Uterus (tissue), 4 donors: ENCODE measurements around the gene TBC1D1. TPM values are rescaled to one million over a fixed set of nuclear protein-coding genes. Genes with fewer than 3 reads are reported as not detected.

Source experiments
- DNase-seq, 2 donors: peaks; one replicate each; pipeline ENCODE4 v3.0.0-alpha.2; 2019 to 2020
- H3K27ac ChIP-seq, 2 donors: fragments of 200-600 bp; sonication (generic); 1 replicate in 1 of 2; 2 replicates in 1 of 2; pipeline ENCODE4 v1.5.1; 2016 to 2018
- H3K27me3 ChIP-seq, 2 donors: fragments of 200-600 bp; sonication (generic); one replicate each; pipeline ENCODE4 v1.5.1; 2018 to 2019; ENCODE audit warnings: control low read depth in 1 of 2
- H3K36me3 ChIP-seq, 2 donors: fragments of 200-600 bp; sonication (generic); one replicate each; pipeline ENCODE4 v1.5.1; 2019; ENCODE audit warnings: control low read depth in 1 of 2
- H3K4me1 ChIP-seq, 2 donors: fragments of 200-600 bp; sonication (generic); one replicate each; pipeline ENCODE4 v1.5.1; 2018 to 2019; ENCODE audit warnings: control low read depth in 1 of 2
- H3K4me3 ChIP-seq, 2 donors: fragments of 200-600 bp; sonication (generic); 1 replicate in 1 of 2; 2 replicates in 1 of 2; pipeline ENCODE4 v1.5.1; 2018 to 2019; ENCODE audit warnings: mild to moderate bottlenecking in 1 of 2
- H3K9me3 ChIP-seq, 2 donors: fragments of 200-600 bp; sonication (generic); one replicate each; pipeline ENCODE4 v1.5.1; 2019; ENCODE audit warnings: control low read depth in 1 of 2
- POLR2A ChIP-seq, 2 donors: fragments of 450-650 bp; IDR thresholded peaks; one replicate each; pipeline ENCODE4 v1.6.1; 2016; ENCODE audit warnings: antibody characterized with exemption in 2 of 2, mild to moderate bottlenecking in 1 of 2, moderate library complexity in 1 of 2
- intact Hi-C: fragments of 100-400 bp; cut with DNase I; formaldehyde crosslinking; loops from one replicate; pipeline ENCODE4 v1.15.1; 2023; ENCODE audit warnings: low total_unique reads
- total RNA-seq, 4 donors: library from RNA; depleted of rRNA in 3 of 4; stranded (reverse); fragments of >200 nt in 3 of 4; gene quantifications; one replicate each; pipeline versions ENCODE4 v1.1.0 to v1.2.4, GENCODE V29; 2014 to 2023
- TF ChIP-seq, protein P1 (sequence below), 4 experiments: fragments of 200-600 bp in 2 of 4; fragments of 450-650 bp in 2 of 4; sonication (generic) in 2 of 4; IDR thresholded peaks; one replicate each; pipeline ENCODE4 v1.5.1; 2016 to 2019; ENCODE audit warnings: antibody characterized with exemption in 4 of 4, mild to moderate bottlenecking in 2 of 4, moderate library complexity in 1 of 4
- donor health status: DM: yes; HTN: yes; CAD: no.

Gene TBC1D1
- total RNA-seq, 4 donors from 2014 or later = 172 to 402 (median 236) TPM

DNA sequence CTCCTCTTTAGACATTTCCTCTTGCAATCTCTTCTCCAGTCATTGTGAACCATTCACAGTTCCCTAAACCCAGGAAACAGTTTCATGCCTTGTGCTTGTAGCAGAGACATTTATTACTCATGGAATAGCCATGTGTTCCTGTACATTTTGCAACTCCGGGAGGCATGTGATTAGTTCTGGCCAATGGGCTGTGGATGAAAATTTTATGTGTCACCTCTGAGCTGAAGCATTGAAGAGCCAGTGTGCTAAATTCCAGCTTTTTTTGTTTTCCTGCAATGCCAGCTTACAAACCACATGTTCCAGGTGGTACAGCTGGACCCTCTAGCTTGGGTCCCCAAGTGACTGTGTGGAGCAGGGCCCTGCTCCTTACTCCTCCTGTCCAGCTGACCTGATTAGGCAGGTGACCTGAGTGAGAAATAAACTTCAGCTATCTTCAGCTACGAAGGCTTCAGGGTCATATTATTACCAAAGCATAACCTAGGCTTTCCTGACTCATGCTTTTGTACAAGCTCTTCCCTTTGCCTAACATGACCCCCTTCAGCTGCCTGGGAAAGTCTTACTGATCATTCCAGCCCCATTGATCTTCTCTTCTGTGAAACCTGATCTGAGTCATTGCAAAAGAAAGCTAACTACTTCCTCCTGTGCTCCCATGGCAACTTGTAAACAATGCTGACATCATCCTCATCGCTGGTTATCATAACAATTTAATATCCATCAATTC lies 269.8 kb downstream of the TBC1D1 start:
- TF ChIP-seq POLR2A (IDR thresholded peaks at IDR 0.05) = no peak
- TF ChIP-seq, protein P1, sequence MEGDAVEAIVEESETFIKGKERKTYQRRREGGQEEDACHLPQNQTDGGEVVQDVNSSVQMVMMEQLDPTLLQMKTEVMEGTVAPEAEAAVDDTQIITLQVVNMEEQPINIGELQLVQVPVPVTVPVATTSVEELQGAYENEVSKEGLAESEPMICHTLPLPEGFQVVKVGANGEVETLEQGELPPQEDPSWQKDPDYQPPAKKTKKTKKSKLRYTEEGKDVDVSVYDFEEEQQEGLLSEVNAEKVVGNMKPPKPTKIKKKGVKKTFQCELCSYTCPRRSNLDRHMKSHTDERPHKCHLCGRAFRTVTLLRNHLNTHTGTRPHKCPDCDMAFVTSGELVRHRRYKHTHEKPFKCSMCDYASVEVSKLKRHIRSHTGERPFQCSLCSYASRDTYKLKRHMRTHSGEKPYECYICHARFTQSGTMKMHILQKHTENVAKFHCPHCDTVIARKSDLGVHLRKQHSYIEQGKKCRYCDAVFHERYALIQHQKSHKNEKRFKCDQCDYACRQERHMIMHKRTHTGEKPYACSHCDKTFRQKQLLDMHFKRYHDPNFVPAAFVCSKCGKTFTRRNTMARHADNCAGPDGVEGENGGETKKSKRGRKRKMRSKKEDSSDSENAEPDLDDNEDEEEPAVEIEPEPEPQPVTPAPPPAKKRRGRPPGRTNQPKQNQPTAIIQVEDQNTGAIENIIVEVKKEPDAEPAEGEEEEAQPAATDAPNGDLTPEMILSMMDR (IDR thresholded peaks at IDR 0.05) = no peak
- H3K36me3 ChIP-seq = no peaks in the 10 kb centered on the region
- peaks cover 6% of the 10 kb centered on the region in 2 donors for H3K4me1 ChIP-seq
- no peaks in the 10 kb centered on the region for H3K9me3 ChIP-seq
- H3K27ac ChIP-seq = peak overlapping the region in 1 of 2 donors; percentile 61
- H3K4me3 ChIP-seq = no peak overlapping the region
- no peaks in the 10 kb centered on the region for H3K27me3 ChIP-seq
- intact Hi-C loops = no loop called here
- peak; percentile 30 to 59 for DNase-seq

DNA sequence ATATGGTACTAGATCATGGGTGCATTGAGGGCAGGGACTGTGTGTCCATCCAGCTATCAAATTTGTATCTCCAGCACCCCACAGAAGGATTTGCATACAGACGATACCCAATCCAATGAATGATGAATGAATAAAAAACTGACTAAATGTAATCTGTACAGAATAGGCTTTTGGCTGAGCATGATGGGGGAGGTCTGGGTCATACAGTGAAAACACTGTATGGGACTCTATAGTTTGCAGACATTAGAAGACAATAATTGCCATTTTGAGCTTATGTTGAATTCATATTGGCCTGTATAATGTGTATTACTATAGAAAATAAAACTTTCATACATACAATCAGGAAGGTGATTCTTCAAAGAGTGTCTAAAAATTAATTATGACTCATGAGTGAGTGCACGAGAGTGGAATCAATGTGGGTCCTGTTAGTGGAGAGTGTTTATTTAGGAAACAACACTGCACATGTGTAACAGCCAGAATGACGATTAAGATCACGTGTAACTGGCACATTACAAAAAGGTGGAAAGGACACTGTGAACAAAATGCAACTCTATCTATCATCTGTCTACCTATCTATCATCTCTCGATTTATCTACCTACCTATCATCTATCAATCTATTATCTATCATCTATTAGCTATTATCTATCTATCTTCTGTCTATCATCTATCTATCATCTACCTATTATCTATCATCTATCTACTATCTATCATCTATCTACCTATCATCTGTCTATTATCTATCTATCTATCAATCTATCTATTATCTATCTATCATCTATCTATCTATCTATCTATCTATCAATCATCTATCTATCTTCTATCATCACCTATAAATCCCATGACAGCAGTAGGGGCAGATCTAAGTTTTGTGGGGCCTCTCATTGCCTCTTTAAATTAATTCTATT lies 270.6 kb downstream of the TBC1D1 start:
- H3K4me1 ChIP-seq = peaks cover 6% of the 10 kb centered on the region in 2 donors
- H3K36me3 ChIP-seq = no peaks in the 10 kb centered on the region
- intact Hi-C loops = no loop called here
- H3K27me3 ChIP-seq = no peaks in the 10 kb centered on the region
- DNase-seq = no peak
- peak overlapping the region in 1 of 2 donors; percentile 70 for H3K27ac ChIP-seq
- no peak overlapping the region for H3K4me3 ChIP-seq
- TF ChIP-seq, protein P1 (IDR thresholded peaks at IDR 0.05) = no peak
- TF ChIP-seq POLR2A (IDR thresholded peaks at IDR 0.05) = no peak
- no peaks in the 10 kb centered on the region for H3K9me3 ChIP-seq

DNA sequence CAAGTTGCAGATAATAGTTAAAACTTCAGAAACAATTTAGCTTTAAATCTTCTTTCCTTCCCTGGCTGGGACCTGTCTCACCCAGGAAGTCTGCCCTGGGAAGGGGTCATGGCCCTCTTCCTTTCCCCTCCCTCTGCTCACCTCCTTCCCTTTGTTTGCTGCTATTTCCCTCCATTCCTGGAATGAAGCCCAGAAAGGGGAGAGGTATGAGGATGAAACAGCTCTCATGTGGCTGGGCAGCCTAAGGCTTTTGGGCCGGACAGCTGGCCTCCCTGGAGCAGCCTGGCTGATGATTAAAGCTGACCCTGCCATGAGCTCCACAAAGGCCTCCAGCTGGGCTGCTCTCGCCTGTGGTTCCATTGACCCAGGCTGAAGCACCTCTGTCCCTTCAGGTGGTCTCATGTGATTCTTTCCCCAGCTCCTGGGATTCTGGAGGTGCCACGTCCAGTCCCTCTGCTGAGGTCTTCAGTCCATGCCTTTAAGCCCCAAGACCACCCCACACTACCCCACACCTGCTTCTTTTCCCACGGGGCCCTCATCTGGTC lies 271.4 kb downstream of the TBC1D1 start:
- intact Hi-C loops = no loop called here
- H3K4me1 ChIP-seq = peaks cover 6% of the 10 kb centered on the region in 2 donors
- peak; percentile 31 to 49 for DNase-seq
- H3K9me3 ChIP-seq = no peaks in the 10 kb centered on the region
- H3K27ac ChIP-seq = peak overlapping the region; percentile 66 to 70
- TF ChIP-seq, protein P1 (IDR thresholded peaks at IDR 0.05) = no peak
- TF ChIP-seq POLR2A (IDR thresholded peaks at IDR 0.05) = no peak
- no peaks in the 10 kb centered on the region for H3K27me3 ChIP-seq
- H3K4me3 ChIP-seq = no peak overlapping the region
- no peaks in the 10 kb centered on the region for H3K36me3 ChIP-seq

DNA sequence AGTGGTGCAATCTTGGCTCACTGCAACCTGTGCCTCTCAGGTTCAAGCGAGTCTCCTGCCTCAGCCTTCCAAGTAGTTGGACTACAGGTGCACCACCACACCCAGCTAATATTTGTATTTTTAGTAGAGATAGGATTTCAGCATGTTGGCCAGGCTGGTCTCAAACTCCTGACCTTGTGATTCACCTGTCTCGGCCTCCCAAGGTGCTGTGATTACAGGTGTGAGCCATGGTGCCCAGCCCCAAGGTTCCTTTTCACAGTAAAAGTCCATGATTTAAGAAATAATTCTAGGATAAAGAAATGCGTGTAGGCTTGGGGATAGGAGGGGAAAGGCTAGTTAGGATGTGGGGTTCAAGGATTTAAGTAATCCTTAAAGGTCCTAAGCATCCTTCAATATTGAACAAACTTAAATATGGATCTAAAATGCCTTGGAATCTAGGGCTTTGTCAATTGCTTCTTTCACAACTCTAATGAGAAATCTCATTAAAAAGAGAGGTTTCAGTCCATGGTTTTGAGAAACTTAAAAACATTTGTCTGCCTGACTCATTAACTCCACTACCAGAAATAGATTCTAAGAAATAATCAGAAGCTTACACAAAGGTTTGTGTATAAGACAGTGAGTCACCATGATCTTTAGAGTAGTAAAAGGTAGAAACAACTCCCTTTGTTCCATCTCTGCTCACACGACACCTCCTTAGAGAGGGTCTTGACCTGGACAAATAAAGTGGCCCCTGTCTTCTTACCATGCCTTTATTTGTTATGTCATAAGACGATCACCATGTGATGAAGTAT lies 272.5 kb downstream of the TBC1D1 start:
- H3K4me3 ChIP-seq = no peak overlapping the region
- H3K27me3 ChIP-seq = no peaks in the 10 kb centered on the region
- peak overlapping the region; percentile 66 to 70 for H3K27ac ChIP-seq
- H3K9me3 ChIP-seq = no peaks in the 10 kb centered on the region
- H3K36me3 ChIP-seq = no peaks in the 10 kb centered on the region
- DNase-seq = no peak
- intact Hi-C loops = no loop called here
- H3K4me1 ChIP-seq = peaks cover 6% of the 10 kb centered on the region in 2 donors
- no peak for TF ChIP-seq POLR2A (IDR thresholded peaks at IDR 0.05)
- TF ChIP-seq, protein P1 (IDR thresholded peaks at IDR 0.05) = no peak
